Inflammatory macrophage treated with lipopolysaccharide for 1 hour (primary cell): Measurements from ENCODE around the gene PLSCR2.
"Not testable (repeated sequence)": the region's sequence is repeated elsewhere in the genome, so short reads cannot be mapped to it uniquely, and the experiment has no call there.

Experiments used
- DNase-seq, 2 donors: peaks; one replicate each; pipeline ENCODE4 v3.0.0-alpha.2; 2020 to 2022

PLSCR2 gene, protein sequence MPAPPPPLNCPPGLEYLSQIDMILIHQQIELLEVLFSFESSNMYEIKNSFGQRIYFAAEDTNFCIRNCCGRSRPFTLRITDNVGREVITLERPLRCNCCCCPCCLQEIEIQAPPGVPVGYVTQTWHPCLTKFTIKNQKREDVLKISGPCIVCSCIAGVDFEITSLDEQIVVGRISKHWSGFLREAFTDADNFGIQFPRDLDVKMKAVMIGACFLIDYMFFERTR

DNA sequence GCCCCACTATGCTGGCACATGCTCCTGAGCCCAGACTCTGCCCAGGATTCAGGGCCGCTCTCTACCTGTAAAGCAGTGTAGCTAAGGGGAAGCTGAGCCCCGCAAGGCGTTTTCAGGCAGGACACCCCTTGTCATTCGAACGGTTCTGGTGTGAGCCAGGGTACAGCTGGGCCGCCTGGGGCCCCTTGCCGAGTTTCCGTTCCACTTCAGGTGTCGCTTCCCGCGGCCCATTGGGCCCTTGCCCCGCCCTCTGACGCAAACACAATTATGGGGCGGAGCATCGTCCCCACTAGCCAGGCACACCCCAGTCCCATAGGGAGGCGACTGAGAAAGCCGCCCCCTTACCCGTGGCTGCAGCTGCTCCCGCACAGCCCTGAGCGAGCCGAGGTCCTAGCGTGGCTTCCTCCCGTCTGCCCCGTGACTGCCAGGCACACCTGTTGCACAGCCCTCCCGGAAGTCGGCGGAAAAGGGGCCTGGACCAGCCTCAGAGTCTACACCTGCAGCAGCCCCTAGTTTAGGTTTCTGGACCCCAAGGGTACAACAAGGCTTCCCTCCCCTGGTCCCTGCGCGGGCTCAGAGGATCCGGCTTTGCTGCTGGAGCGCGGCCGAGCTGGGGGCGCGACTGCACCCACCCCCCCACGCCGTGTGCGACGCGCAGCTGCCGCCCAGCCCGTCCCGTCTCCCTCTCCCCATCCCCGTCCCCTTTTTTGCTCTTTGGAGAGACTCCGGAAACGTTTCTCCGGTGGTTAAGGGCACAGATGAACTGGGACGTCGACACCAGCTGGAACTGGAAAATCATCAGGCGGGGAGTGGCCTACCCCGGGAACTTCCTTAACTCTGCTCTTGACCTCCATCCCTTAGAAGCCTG lies at the start of gene PLSCR2:
PLSCR2 (minus strand) TSS at position 412 of the 868 bp plus-strand sequence. CDS start 9,657 bp downstream, outside the sequence.
- DNase-seq = peak; percentile 26 to 54

DNA sequence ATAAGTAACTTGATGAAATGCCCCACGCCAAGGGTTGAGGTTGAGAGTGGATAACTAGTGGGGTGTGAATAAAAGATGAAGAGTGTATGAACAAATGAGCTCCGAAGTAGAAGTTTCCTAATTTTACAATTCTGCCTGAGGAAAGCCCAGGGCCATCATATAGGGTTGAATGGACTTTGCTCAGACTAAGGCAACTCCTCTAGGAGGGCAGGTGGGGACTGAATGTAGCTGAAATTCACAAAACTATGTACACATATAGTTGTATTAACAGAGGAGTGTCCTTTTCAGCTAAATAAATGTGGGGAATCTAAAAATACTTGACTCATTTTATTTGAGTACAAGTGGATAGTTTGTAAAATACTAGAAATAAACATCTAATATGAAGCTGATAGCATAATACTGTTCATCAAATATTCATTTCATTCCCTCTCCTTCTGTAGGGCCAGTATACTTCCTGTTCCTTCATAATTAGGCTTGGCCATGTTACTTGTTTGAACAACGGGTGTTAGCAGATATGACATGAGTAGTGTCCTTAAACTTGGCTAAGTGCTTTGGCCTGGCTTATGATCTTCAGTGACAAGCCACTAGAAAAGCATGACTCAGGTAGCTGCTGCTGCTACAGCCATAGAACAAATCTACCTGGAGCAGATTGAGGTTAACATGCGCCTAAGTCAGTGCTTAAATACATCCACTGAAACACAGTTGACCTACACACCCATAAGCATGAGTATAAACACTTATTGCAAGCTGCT lies 48.5 kb upstream of the PLSCR2 start:
- no peak for DNase-seq

DNA sequence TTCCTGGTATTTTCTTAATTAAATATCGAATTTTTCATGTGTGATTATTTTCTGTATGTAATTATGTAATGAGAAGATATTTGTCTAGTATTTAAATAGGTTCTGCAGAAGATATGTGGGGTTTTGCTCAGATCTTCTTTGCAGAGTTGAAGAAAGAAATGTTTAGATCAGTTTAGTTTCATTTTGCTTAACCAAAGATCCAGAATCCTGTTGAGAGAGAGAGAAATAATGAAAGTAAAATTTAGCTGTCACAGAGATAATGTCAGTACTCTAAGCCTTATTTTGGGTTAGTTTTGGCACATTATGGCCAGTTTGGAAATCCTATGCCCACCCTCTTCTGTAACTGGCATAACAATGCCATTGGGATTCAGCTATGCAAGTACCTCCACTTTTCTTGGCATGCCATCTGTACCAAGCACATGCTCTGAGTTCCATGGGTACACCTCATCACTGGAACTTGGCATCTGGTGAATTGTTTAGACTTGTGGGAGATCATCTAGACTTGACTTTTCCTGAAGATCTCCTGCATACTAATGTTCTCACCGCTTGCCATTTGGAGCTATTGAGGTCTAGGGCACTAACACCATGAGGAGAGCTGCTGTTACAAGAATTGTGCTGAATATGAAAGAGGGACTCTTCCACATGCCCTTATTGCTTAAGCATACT lies 44.2 kb upstream of the PLSCR2 start:
- no peak for DNase-seq

DNA sequence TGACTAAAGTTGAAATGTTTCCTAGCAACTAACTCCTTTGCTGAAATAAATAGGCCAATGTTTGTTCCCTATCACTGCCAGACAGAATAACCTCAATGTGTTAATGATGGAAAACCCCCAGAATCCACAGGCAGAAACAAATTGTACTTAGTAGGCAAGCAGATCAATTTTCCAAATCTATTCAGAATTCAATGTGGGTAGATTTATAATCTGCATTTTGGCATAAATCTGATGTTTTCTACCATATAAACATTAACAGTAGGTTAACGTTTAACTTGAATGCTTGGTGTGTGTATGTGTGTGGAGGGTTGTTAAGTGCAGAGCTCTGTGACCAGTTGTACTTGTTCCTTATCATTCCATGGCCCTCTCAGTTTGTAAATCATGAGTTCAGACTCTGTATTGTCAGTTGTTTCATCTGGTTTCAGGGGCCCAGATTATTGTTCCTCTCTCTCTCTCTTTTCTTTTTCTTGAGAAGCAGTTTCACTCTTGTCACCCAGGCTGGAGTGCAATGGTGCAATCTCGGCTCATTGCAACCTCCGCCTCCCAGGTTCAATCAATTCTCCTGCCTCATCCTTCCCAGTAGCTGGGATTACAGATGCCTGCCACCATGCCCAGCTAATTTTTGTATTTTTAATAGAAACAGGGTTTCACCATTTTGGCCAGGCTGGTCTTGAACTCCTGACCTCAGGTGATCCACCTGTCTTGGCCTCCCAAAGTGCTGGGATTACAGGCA lies 42.2 kb upstream of the PLSCR2 start:
- peak; percentile 42 to 59 for DNase-seq

DNA sequence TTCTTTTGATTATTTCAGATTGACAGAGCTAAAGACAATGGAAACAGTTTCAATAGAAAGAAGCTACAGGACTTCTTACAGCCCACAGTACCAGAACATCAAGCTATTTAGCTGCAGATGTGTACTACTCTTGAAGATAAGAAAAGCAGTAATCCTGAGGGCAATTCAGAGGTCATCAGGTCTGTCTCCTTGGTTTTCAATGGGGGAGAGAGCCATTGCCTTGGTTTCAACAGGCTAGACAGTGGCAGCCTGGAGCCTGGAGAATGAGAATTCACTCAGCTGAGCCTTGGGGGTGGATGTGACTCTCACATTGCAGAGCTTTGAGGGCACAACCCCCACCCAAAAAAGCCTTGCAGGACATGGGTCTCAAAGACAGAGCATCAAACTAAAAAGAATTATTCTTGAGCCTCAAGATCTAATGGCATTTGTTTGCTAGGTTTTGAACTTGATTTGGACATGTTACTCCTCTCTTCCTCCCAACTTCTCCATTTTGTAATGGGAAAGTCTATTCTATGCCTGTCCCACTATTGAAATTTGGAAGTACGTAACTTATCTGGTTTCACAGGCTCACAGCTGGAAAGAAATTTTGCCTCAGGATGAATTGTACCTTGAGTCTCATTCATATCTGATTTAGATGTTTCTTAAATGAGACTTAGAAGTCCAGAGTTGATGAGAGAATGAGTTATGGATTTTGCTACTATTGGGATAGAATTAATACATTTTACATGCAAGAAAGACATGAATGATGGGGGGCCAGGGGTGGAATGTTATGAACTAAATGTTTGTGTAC lies 38.2 kb upstream of the PLSCR2 start:
- no peak for DNase-seq

DNA sequence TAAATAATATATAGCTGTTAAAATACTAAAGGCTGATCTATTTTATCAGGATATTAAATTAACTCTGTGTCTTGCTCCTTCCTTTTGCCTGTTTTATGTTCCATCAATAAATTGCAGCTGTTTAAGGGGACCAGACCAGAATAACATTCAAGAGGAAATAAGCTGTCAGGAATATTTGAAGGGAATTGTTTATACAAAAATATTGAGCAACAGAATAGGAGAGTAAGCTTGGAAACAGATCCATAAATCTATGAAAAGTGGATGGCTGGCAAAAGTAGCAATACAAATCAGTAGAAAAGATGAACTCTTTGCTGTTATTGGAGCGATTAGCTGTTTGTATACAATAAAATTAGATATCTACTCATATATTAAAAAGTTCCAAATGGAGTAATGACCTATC lies 36.2 kb upstream of the PLSCR2 start:
- DNase-seq = no peak

DNA sequence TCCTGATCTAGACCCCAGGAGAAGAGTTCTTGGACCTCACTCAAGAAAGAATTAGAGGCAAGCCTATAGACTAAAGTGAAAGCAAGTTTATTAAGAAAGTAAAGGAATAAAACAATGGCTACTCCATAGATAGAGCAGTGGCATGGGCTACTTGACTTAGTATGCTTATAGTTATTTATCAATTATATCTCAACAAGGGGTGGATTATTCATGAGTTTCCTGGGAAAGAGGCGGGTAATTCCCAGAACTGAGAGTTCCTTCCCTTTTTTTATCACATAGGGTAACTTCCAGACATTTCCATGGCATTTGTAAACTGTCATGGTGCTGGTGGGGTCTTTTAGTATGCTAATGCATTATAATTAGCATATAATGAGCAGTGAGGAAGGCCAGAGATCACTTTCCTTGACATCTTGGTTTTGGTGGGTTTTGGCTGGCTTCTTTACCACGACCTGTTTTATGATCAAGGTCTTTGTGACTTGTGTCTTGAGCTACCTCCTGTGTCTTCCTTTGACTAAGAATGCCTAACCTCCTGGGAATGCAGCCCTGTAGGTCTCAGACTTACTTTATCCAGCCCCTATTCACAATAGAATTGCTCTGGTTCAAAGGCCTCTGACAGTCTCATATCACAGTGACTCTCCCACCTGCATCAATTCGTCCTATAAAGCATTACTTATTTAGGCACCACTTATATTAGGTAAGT lies 35.3 kb upstream of the PLSCR2 start:
- peak in 1 of 2 donors; percentile 25 for DNase-seq

DNA sequence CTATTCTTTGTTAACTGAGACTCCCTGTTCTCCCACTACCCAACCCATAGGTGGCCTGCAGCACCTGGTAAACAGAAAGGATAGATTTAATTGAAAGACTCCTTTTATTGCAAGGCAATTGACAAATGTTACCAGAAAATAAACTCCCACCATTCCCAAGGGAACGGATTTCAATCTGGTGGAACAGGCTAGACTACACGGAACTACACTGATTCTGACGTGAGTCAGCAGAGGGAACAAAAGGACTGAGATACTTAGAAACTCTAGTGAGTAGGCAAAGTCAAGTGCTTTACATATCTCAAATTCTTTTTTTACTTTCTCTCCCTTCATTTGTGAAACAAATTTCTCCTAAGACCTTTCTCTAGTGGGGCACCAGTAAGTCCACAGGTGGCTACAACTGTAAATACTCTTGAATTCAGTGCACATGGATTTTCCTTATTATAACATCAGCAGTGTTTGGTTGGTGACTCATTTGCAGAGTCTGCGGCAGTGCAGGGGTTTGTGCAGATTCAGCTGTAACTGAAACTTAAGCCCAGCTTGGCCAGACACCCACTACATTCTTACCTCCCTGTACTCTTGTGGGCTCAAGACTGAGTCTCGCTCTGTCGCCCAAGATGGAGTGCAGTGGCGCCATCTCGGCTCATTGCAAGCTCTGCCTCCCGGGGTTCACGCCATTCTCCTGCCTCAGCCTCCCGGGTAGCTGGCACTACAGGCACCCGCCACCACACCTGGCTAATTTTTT lies 34.3 kb upstream of the PLSCR2 start:
- DNase-seq = no peak

DNA sequence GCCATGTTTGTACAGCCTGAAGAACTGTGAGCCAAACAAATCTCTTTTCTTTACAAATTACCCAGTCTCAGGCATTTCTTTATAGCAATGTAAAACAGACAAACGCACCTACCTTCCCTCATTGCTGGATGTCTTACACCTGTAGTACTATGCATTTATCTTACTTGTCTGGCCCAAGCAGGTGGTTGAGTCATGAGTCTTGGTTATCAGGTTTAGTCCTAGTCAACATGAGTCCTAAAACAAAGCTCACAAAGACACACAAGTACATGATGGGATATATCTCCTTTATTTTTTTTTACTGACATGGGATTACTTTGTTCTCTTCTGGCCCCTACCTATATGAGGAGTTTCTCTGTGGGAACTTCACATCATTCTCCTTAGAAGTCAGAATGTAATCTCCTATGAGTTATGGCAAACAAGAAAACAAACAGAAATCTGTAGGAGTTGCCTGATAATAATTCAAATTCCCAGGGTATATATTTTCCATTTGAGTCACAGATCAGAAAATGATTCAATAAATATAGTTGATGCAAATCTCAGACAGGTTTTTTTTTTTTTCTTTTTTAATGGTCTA lies 33.6 kb upstream of the PLSCR2 start:
- no peak for DNase-seq

DNA sequence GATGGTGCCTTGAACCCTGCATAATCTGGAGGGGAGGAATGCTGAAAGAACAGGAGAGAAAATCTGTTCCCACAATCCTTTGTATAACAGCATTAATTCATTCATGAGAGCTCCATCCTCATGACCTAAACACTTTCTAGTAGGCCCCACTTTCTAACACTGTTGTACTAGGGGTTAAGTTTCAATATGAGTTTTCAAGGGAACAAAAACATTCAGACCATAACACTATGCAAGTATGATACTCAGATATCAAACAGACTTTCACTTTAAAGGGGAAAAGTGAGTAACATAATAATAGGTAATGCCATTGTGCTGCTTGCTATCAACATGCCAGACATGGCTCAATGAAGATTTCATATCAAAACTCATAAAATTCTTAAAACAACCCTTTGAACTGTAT lies 32.4 kb upstream of the PLSCR2 start:
- no peak for DNase-seq

DNA sequence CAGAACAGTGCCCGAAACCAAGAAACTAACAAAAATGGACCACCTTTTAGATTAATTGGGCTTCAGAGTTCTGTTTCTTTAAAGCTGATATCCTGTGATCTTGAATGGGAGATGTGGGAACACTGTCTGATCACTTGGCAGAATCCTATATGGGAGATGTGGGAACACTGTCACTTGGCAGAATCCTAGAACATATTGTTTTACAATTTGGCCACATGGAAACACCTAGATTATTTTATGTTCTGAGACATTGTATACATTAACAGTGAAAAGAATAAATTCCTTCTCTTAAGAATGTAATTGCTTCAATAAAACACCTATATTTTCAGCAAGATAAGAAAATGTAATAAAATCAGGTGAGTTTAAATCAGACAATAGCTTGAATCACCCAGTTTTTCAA lies 30.3 kb upstream of the PLSCR2 start:
- no peak for DNase-seq

DNA sequence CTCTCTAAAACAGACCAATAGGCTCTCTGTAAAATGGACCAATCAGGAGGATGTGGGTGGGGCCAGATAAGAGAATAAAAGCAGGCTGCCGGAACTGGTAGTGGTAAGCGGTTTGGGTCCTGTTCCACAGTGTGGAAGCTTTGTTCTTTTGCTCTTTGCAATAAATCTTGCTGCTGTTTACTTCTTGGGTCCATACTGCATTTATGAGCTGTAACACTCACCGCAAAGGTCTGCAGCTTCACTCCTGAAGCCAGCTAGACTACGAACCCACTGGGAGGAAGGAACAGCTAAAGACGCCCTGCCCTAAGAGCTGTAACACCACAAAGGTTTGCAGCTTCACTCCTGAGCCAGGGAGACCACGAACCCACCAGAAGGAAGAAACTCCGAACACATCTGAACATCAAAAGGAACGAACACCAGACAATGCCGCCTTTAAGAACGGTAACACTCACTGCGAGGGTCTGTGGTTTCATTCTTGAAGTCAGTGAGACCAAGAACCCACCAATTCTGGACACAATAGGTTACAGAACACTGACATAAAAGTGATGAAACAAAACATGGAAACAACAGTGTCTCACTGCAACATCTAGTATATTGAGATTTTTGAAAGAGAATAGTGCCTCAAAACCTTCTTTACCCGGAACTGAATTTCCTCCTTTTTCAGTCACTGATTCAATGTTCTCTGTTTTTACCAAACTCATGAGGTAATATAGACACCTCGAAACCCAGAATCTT lies 28.8 kb upstream of the PLSCR2 start:
- DNase-seq = no peak

DNA sequence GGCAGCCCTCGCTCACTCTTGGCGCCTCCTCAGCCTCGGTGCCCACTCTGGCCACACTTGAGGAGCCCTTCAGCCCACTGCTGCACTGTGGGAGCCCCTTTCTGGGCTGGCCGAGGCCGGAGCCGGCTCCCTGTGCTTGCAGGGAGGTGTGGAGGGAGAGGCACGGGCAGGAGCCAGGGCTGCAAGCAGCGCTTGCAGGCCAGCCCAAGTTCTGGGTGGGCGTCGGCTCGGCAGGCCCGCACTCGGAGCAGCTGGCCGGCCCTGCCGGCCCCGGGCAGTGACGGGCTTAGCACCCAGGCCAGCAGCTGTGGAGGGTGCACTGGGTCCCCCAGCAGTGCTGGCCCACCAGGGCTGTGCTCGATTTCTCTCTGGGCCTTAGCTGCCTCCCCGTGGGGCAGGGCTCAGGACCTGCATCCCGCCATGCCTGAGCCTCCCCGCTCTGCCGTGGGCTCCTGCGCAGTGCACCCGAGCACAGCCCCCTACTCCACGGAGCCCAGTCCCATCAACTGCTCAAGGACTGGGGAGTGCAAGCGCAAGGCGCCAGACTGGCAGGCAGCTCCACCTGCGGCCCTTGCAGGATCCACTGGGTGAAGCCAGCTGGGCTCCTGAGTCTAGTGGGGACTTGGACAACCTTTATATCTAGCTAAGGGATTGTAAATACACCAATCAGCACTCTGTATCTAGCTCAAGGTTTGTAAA lies 27.9 kb upstream of the PLSCR2 start:
- DNase-seq = not testable (repeated sequence)

DNA sequence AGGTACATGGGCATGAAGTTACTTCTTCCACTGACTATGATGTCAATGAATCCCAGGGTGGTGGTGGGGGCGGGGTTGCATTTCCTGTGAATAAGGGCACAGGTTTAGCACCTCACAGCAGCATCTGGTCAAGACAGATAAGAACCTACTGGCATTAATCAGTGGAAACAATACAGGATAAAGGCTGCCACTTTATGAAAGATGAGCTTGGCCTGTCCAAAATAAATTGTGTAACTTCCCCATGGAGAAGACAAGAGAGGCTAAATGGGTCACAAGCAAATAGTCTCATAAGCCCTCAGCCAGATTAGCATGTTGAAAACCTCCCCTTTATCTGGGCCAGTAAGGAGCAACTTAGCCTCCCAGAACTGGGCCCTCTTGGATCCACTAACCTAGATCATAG lies 27.4 kb upstream of the PLSCR2 start:
- DNase-seq = no peak

DNA sequence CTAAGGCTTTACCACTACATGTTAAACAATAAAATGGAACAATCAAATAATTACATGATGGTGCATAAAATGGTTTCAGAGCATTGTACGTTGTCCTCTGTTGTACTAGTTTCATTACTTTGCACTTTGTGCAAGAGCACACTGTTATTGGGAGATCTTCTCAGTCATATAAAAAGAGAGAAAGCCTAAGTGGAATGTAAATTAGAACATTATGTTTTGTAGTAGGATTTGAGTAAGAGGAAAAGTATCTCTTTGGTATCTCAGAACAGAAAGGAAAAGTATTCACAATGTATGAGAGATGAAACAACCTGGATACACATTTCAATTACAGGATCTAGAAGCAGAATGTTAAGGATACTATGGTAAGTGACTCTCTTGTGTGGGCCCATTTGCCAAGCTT lies 26.9 kb upstream of the PLSCR2 start:
- DNase-seq = no peak

DNA sequence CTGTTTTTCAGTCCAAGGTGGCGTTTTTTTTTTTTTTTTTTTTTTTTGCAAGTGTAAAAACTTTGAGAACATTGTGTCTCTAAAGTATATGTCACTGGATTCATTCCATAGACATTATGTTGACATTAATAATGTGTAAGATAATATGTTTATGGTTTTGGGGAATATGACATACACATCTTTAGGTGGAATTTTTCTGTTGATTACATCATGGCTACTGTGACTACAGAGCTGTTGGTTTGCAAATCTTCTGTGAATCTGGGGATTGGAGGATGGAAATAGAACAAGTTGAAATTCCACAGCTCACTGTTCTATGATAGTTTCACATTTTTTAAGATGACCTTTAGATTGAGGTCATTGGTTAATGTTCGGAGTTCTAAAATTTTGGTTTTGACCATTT lies 24.4 kb upstream of the PLSCR2 start:
- no peak for DNase-seq

DNA sequence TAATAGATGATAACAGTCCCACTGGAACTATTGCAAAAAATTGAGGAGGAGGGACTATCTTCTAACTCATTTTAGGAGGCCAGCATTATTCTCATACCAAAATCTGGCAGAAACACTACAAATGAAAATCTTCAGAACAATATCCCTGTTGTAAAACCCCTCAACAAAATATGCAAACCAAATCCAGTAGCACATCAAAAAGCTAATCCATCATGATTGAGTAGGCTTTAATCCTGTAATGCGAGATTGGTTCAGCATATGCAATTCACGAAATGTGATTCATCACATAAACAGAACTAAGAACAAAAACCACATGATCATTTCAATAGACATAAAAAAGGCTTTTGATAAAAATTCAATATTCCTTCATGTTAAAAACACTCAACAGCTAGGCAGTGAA lies 23.9 kb upstream of the PLSCR2 start:
- no peak for DNase-seq

DNA sequence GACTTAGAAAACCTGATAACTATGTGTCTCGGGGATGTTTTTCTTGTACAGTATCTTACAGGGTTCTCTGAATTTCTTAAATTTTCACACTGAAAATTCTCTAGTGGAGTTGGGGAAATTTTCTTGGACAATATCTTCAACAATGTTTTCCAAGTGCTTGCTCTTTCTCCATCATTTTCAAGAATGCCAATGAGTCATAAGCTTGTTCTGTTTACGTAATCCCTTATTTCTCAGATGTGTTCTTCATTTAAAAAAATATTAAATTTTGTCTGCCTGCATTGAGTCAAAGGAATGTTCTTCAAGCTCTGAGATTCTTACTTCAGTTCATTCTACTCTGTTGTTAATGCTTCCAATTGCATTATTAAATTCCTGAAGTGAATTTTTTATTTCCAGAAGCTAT lies 21.9 kb upstream of the PLSCR2 start:
- peak in 1 of 2 donors; percentile 12 for DNase-seq
